HG03139 (cell line): ENCODE measurements around the gene CALB2.
"Not testable (repeated sequence)": the region's sequence is repeated elsewhere in the genome, so short reads cannot be mapped to it uniquely, and the experiment has no call there.

ENCODE experiments used
- ATAC-seq: cut with Tn5 transposase; IDR thresholded peaks from one replicate; pipeline ENCODE4 v1.9.1; 2021; ENCODE audit not compliant: unreplicated experiment

The CALB2 gene

GRCh38 chr16:71358464-71358998 is at the start of gene CALB2:
Gene CALB2 (plus strand): TSS chr16:71358723. CDS start chr16:71358793, 70 bp downstream.
- peak; percentile 82 for ATAC-seq

- ATAC-seq, result no peak
Measured at GRCh38 chr16:71311553-71312158, 46.9 kb upstream of the CALB2 start.

DNA sequence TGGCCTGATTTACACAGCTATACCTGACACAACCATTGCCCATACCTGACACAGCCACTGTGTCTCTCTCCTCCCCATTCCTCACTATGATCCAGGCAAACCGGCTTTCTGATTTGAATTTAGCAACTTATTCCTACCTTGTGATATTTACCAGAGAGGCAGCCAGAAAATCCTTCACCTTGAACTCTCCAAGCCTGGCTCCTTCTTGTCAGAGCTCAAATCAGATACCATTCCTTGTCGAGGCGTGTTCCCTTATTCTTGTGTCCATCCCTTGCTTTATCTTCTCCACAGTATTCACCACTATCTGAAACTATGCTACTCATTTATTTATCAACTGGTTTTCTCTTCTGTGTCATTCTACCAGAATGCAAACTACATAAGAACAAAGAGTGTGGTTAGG is 44.9 kb upstream of the CALB2 start:
- ATAC-seq, result not testable (repeated sequence)

- no peak for ATAC-seq
Measured at GRCh38 chr16:71315269-71315668, 43.3 kb upstream of the CALB2 start.

DNA sequence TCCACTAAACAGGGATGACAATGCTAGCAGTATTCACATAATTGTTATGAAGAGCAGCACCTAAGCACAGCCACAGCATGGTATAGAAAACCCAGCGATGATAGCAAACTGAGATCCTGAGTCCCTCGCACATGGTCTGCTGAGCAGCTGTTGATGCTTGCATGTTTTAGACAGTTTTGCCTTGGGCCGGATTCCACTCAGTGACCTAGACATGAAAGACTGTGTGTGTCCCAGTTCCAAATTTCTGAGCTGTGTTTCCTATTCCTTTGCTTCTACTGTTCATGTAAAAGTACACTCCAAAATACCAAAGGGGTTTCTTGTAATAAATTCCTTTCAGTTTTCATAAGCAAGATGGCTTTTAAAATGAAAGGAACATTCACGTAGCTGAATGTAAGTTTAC is 38.5 kb upstream of the CALB2 start:
- no peak for ATAC-seq

DNA sequence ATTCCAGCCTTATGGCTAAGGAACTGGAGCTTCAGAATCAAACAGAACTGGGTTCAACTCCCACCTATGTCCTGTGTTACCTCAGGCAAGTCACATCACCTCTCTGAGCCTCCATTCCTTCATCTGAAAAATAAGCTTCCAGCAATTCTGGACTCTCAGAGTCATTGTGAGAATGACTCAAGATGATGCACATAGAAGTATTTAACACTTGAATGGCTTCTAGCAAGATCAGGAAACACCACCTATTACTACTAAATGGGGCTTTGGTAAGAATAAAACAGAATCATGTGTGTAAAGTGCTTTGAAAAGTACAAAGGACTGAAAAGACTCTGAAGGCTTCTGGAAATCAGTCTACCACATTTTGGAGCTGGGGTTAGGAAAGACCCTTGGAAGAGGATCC is 30.8 kb upstream of the CALB2 start:
- no peak for ATAC-seq

GRCh38 chr16:71328151-71328550 is 30.4 kb upstream of the CALB2 start:
- no peak for ATAC-seq

DNA sequence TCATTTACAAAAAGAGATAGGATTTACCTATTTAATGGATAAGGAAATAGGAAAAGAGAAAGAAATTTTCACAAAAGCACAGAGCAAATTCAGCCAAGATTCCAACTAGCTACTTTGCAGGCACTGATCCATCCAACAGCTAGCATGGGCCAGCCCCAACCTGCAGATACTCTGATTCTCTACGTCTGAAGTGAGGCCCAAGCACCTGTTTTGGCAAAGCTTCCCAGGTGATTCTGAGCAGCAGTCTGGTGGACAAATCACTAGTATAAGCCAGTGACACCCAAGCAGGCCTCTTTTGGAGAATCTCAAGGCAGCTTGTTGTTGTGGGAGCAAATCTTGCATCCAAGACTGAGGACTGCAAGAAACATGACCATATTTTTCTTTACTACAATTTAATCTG is 20.9 kb upstream of the CALB2 start:
- ATAC-seq, result no peak

DNA sequence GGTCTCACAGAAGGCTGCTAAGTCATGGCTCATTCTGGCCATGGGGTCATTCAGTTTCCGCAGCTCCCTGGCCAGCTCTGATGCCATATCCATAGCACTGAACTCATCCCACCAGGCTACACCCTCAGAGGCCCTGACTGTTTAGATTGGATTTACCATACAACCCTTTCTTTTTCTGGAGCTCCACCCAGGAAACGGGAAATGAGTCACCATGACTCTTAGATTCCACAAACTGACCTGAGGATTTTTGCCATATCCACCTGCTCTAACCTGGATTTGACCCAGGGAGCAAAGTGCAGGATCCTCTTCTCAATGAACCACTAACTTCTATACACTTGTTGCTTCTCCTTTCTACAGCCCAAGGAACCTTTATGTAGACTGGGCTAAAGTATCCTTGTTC is 20.3 kb upstream of the CALB2 start:
- no peak for ATAC-seq

DNA sequence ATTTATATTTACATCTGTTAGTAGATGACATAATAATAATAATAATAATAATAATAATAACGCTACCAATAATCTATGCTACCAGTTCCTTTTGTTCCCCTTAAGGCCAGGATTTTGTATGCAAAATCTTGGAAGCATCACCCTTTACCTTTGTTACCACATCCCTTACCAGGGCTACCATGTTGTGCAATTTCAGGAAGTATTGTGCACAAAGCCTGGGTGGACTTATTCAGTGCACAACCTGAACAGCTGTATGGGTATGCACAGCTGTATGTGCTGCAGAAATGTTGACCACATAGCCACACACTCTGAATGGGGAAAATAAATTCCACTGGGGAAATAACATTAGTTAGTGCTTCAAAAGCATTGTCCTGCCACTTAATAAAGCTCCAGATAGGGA is 19.9 kb upstream of the CALB2 start:
- no peak for ATAC-seq

DNA sequence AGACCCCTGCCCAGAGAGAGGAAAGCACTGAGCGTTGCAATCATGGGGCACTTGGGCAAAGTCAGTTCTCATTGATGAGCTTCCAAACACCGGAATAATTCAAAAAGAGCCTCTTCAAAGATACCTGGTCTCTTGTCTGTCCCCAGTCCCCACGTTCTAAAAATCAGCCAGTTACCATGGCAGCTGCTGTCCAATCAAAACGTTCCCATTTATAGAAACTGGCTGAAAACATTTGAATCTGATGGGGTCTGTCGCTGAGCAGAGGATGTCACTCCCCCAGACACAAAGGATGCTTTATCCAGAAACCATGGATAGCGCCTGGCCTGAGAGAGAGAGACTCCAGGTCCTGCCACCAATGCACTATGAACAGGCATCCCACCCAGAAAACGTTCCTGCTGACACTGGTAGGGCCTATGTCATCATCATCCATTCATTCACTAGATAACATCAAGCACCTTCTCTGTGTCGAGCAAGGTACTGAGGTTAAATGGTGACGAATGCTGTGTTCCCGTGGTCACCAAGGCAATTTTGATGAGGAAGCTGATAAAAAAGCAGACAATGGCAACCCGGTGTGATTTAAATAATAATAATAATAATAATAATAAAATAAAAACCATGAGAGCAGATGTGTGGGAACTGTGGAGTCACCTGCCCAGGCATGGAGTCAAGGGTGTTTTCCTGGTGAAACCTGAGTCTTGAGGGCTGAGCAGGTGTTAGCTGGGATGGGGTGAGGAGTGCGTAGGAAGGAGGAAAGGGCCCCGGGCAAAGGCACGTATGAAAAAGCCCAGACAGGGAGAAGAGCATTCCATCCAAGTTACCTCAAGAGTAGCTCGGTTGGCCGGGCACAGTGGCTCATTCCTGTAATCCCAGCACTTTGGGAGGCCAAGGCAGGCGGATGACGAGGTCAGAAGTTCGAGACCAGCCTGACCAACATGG is 19.0 kb upstream of the CALB2 start:
- no peak for ATAC-seq

- ATAC-seq, result no peak
Measured at GRCh38 chr16:71340406-71340805, 18.1 kb upstream of the CALB2 start.

DNA sequence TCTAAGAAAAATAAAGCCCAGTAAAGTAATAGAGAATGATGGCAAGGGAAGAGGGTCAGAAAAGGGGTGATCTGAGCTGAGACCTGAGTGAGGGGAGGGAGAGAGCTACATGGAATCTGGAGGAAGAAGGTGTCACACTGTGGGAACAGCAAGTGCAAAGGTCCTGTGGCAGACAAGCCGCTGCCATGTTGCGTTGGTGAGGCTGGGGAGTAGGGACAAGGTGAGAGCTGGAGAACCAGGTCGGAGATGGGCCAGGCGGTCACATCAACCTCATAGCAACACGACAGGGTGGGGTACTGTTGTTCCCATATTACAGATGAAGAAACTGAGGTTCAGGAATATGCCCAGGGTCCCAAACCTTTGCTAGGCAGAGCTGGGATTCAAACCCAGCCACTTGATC is 16.6 kb upstream of the CALB2 start:
- no peak for ATAC-seq

- no peak for ATAC-seq
Measured at GRCh38 chr16:71343078-71343477, 15.4 kb upstream of the CALB2 start.

DNA sequence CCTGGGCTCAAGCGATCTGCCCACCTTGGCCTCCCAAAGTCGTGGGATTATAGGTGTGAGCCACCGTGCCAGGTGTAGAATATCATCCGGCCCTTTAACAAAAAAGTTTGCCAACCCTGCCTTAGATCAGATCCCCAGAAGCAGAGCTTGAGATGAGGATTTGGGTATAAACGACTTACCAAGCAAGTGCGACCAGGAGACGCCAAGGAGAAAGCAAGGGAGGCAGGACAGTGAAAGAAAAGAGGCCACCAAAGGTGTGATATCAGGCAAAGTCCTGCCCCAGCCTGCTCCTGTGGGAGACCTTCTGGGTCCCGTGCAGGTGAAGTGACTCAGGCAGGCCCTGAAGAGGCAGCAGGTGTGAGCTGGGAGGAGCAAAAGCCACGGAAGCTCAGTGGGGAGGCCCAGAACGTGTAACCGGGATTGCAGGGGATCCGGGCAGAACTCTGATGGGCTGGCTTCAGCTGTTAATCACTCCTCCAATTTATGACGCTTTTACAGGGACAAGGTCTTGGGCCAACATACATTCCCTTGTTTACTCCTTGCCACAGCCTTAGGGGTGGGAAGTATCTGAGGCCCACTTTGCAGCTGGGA is 14.1 kb upstream of the CALB2 start:
- no peak for ATAC-seq

DNA sequence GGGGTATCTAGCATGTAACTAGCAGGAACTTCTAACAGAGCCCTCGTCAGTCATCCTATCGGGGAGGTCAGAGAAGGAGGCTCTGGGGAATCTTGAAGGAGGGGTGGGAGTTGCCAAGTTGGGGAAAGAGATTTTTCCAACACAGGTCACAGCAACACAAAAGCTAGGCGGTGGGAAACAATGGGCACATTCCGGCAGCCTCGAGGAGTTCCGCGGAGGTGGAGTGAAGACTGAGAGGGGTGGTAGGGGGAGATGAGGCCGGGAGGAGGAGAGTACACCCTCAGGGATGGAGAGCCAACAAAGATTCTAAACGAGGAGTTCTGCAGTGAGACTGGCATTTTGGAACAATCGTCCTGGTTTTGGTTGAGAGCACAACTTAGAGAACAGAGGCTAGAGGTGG is 13.5 kb upstream of the CALB2 start:
- ATAC-seq, result no peak

DNA sequence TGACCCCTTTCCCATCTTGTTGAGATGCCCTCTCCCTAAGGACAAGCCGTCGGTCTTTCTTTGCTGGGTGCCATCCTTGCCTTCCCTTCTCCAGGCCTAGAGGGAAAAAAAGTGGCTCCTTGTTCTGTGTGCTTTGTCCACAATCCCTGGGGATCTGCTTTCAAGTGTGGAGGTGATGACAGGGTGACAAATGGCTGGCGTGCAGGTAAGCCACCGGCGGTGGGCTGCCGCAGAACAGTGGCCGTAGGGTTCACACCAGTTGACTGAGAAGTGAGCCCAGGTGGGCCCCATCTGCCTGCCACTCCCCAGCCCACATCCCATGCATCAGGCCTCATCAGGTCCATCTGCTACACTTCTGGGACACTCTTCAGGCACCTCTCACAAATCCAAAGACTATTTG is 11.4 kb upstream of the CALB2 start:
- no peak for ATAC-seq

DNA sequence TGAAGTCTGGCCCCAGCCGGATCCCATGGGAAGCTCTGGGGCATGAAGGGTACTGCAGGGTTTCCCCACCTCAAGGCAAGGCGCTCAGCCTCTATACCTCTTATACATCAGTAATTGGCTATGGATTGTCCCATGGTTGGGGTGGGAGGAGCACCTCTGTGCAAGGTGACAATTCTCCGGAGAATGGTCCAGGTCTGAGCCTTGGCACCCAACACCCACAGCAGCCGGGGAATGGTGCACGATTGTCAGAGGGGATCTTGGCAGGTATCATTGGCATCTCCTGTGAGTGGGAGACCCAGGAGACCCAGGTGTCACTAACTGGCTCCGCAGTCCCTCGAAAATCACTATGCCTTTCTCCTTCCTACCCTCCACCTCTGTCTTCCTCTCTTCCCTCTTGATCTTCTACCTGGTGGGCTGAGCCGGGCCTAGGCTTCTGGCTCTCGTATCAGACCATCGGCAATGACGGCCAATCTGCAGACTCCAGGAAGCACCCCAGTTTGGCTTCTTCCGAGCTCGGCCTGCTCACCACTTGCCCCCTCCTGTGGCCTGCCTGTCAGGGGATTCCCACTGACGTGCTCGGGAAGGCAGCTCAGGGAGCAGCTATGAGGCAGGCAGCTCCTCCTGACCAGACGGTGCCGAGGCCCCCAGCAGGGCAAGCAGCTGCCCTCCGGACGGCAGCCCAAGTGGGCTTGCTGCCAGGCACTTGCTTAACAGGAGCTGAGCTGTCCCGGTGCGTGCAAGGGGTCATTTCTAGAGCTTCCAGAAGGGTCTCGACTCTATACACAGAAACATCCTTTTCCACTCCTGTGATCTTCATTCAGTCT is 10.0 kb upstream of the CALB2 start:
- no peak for ATAC-seq

DNA sequence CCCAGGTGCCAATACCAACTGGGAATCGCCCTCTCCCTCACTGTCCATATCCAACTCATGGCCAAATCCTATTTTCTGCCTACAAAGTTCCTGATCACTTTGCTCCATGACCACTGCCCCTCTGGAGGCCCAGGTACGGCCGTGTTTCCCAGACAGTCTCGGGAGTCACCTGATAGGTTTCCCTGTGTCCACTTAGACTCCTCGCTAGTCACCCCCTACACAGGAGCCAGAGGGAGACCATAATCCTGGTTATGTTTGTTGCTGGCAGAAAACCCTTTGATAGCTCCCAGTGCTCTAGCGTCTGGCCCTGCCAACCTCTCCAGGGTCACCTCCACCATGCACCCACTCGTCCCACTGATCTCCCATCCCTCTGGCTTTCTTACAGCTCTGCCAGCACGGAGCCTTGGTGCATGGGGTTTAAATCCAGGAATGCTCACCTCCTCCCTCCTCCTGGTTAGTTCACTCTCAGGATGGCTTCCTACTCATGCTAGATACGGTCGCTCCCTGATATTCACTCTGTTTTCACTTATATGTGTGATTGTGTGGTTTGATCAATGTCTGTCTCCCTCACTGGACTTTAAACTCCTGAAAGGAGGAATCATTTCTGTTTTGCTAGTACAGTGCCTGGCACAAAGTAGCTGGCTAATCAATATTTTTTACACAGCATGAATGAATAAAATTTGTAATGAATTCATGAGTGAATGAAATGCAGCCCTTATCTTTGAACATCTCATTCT is 7.5 kb upstream of the CALB2 start:
- ATAC-seq, result no peak

DNA sequence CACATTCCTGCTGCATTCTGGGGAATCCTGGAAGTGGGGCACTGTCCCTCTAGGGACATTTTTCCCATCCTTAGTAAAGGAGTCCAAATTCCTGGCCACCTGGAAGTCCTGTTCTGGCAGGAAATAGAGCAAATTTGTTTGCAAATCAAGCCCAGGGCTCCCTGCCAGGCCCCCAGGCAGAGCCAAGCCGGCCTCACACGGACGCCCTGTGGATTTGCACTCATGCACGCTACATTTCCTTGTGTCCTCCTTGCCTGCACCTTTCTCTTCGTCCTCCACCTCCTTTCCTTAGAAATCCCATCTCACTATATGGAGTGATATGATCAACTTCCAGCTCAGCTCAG is 7.0 kb upstream of the CALB2 start:
- ATAC-seq, result no peak
